Small intestine (tissue), 7 donors: ENCODE results near the gene OTOA. TPM values are rescaled to one million over a fixed set of nuclear protein-coding genes. Genes with fewer than 3 reads are reported as not detected.
A peak's percentile ranks its signal among the peaks of the same experiment; 100 is the strongest.
"Not testable (repeated sequence)": the region's sequence is repeated elsewhere in the genome, so short reads cannot be mapped to it uniquely, and the experiment has no call there.

Source experiments
- DNase-seq, 2 donors: peaks; one replicate each; pipeline versions ENCODE4 v3.0.0 to v3.0.0-alpha.2; 2013
- FAIRE-seq: peaks from 2 replicates; lab custom pipeline; 2012; peaks lifted over from hg19 to GRCh38; lab: Jason Lieb, UNC
- H3K27ac ChIP-seq, 3 donors: one replicate each; pipeline ENCODE4 v1.5.1; 2013; ENCODE audit warnings: low read length in 2 of 3, mild to moderate bottlenecking in 2 of 3, control low read depth in 1 of 3, inconsistent platforms in 1 of 3, low read depth in 1 of 3, moderate library complexity in 1 of 3
- H3K27me3 ChIP-seq, 3 donors: one replicate each; pipeline ENCODE4 v1.6.1; 2013; ENCODE audit warnings: low read length in 3 of 3, inconsistent platforms in 1 of 3; ENCODE audit not compliant: control insufficient read depth in 3 of 3, insufficient read depth in 3 of 3
- H3K36me3 ChIP-seq, 3 donors: one replicate each; pipeline ENCODE4 v1.6.1; 2013; ENCODE audit warnings: low read length in 3 of 3, inconsistent platforms in 1 of 3, low read depth in 1 of 3, mild to moderate bottlenecking in 1 of 3, moderate library complexity in 1 of 3; ENCODE audit not compliant: control insufficient read depth in 3 of 3, insufficient read depth in 2 of 3
- H3K4me1 ChIP-seq, 3 donors: one replicate each; pipeline ENCODE4 v1.6.1; 2013; ENCODE audit warnings: low read length in 2 of 3, inconsistent platforms in 1 of 3, low read depth in 1 of 3, mild to moderate bottlenecking in 1 of 3, moderate library complexity in 1 of 3; ENCODE audit not compliant: control insufficient read depth in 3 of 3, insufficient read depth in 2 of 3
- H3K4me3 ChIP-seq, 3 donors: one replicate each; pipeline ENCODE4 v1.5.1; 2013; ENCODE audit warnings: low read length in 3 of 3, control low read depth in 1 of 3, inconsistent platforms in 1 of 3, low read depth in 1 of 3, mild to moderate bottlenecking in 1 of 3, moderate library complexity in 1 of 3
- H3K9me3 ChIP-seq, 2 donors: one replicate each; pipeline ENCODE4 v1.6.1; 2013; ENCODE audit warnings: low read depth in 1 of 2, low read length in 1 of 2; ENCODE audit not compliant: control insufficient read depth in 2 of 2, insufficient read depth in 1 of 2
- WGBS, 3 donors: extraction: QIAGEN DNeasy Blood & Tissue Kit; methylation state at CpG; one replicate each; pipeline ENCODE4 v1.1.7; 2013; 5-methylcytosine and 5-hydroxymethylcytosine counted together
- polyA plus RNA-seq, 4 donors: library from polyadenylated mRNA; stranded (reverse) in 3 of 4; unstranded in 1 of 4; fragments of 200-250 nt in 3 of 4; fragments of 120-200 nt in 1 of 4; gene quantifications; one replicate each; pipeline versions ENCODE4 v1.2.1 to v1.2.3, GENCODE V29; 2013
- donor health status: healthy with polysubstance abuse.
- donor health status: control.
- donor health status: control.
- donor health status: Bipolar disorder and iron deficiency.
- donor health status: healthy.

The OTOA gene
- polyA plus RNA-seq, 4 donors: 0.03 to 0.27 (median 0.09) TPM; not detected in 1

DNA sequence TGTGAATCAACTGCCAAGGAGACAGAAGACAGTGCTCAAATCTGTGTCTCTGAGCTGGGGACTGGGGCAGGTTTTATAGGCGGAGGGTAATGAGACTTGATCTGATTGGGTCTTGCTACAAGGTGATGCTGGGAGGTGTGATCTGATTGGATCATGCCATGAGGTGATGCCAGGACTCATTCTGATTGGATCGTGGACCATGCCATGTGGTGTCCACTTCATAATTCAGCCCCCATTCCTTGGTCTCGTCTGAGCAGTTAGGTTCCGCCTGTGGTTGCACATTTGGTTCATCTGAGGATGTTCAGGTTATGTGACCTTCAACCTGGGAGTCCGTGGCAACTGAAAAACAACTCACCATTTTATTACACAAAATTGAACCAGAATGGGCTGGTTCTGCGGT is 41.0 kb downstream of the OTOA start:
- WGBS, 3 donors: 65 to 79% (median 69%) methylated on average over 6 of the region's 6 CpGs
- no peak for FAIRE-seq
- H3K4me1 ChIP-seq: no peaks in the 10 kb centered on the region

GRCh38 chr16:21708533-21709115 is 44.9 kb downstream of the OTOA start:
- peak; percentile 73 to 74 for DNase-seq

More for the DNA sequence above, 41.0 kb downstream of the OTOA start:
- no peak for DNase-seq
- Histone ChIP-seq H3K27ac (no peak overlapping the region), H3K9me3 (peaks cover 0 to 5% of the 10 kb centered on the region in 2 donors), H3K27me3 (no peaks in the 10 kb centered on the region), H3K36me3 (no peaks in the 10 kb centered on the region), H3K4me3 (no peak overlapping the region)

GRCh38 chr16:21710938-21711337 is 47.2 kb downstream of the OTOA start:
- no peak for FAIRE-seq
- no peaks in the 10 kb centered on the region for H3K36me3 ChIP-seq

More at GRCh38 chr16:21708533-21709115, 44.9 kb downstream of the OTOA start:
- Histone ChIP-seq H3K4me3 (no peak overlapping the region), H3K27me3 (no peaks in the 10 kb centered on the region), H3K4me1 (no peaks in the 10 kb centered on the region), H3K27ac (no peak overlapping the region), H3K9me3 (no peaks in the 10 kb centered on the region), H3K36me3 (no peaks in the 10 kb centered on the region)
- 2 to 6% (median 3%) methylated on average over 10 of the region's 10 CpGs for WGBS, 3 donors
- FAIRE-seq: no peak

GRCh38 chr16:21713549-21714368 is 50.0 kb downstream of the OTOA start:
- FAIRE-seq: no peak
- WGBS, 3 donors: 74 to 80% (median 76%) methylated on average over 5 of the region's 5 CpGs

More at GRCh38 chr16:21710938-21711337, 47.2 kb downstream of the OTOA start:
- DNase-seq: no peak
- Histone ChIP-seq H3K4me1 (no peaks in the 10 kb centered on the region), H3K27ac (no peak overlapping the region), H3K9me3 (no peaks in the 10 kb centered on the region), H3K27me3 (no peaks in the 10 kb centered on the region), H3K4me3 (no peak overlapping the region)
- 71 to 81% (median 78%) methylated on average over 4 of the region's 4 CpGs for WGBS, 3 donors

GRCh38 chr16:21714369-21714618 is 50.5 kb downstream of the OTOA start:
- not testable (repeated sequence) for H3K9me3 ChIP-seq, DNase-seq, H3K36me3 ChIP-seq, H3K27ac ChIP-seq, H3K4me3 ChIP-seq, H3K27me3 ChIP-seq, H3K4me1 ChIP-seq, FAIRE-seq

More at GRCh38 chr16:21713549-21714368, 50.0 kb downstream of the OTOA start:
- DNase-seq: no peak
- Histone ChIP-seq H3K27ac (no peak overlapping the region), H3K9me3 (no peaks in the 10 kb centered on the region), H3K36me3 (no peaks in the 10 kb centered on the region), H3K4me1 (no peaks in the 10 kb centered on the region), H3K27me3 (no peaks in the 10 kb centered on the region), H3K4me3 (no peak overlapping the region)

DNA sequence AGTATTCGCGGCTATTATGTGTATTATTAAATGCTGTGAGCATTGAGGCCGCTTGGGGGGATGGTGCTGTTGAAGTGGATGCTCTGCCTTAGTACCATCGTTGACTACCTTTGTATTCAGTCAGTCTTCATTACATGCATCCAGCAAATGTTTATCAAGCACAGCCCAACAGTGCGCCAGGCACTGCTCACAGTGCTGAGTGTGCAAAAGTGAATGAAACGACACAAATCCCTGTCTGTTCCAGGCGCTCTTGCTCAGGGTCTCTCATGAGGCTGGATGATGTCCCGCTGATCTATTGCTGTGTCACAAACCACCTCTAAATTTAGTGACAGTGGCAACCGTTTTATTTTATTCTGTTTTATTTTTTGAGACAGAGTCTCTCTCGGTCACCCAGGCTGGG is 53.8 kb downstream of the OTOA start:
- H3K9me3 ChIP-seq: no peaks in the 10 kb centered on the region
- H3K27ac ChIP-seq: no peak overlapping the region
- FAIRE-seq: no peak
- H3K4me3 ChIP-seq: no peak overlapping the region
- H3K27me3 ChIP-seq: no peaks in the 10 kb centered on the region
- no peaks in the 10 kb centered on the region for H3K4me1 ChIP-seq
- DNase-seq: no peak
- no peaks in the 10 kb centered on the region for H3K36me3 ChIP-seq
- WGBS, 3 donors: 73 to 78% (median 74%) methylated on average over 10 of the region's 10 CpGs

DNA sequence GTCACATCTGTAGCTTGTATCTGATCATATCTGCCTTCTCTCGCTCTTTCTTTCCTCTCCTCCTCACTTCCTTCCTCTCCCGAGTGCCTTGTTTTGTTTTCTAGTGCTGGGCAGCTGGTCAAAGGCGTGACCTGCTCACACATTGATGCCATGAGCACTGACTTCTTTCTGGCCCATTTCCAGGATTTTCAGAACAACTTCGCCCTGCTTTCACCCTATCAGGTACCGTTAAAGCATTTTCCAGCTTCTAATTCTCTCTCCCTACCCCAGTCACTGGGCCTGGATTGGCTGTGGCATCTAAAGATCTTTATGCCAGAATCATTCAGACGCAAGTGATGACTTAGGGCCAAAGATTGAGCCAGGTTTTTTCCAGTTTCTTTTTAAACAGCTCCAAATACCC is 55.5 kb downstream of the OTOA start:
- H3K27me3 ChIP-seq: no peaks in the 10 kb centered on the region
- H3K9me3 ChIP-seq: no peaks in the 10 kb centered on the region
- no peak for DNase-seq
- no peaks in the 10 kb centered on the region for H3K4me1 ChIP-seq
- no peak overlapping the region for H3K4me3 ChIP-seq
- H3K36me3 ChIP-seq: no peaks in the 10 kb centered on the region
- FAIRE-seq: no peak
- H3K27ac ChIP-seq: no peak overlapping the region
- 55 to 67% (median 56%) methylated on average over 6 of the region's 6 CpGs for WGBS, 3 donors

DNA sequence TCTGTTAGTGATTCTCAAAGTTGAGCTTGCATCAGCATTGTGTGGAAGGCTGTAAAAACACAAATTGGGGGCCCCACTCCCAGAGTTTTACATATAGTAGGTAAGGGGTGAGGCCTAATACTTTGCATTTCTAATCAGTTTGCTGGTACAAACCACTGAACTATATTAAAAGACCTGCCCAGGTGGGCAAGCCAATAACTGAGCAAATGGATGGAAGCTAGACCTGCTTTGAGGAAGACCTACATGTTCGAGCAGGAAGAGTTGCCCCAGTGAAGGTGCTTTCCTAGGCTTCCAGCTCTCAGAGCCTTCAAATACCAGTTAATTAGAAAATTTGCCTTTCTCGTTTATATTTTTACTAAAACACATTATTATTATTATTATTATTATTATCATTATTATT is 56.8 kb downstream of the OTOA start:
- Histone ChIP-seq H3K27me3 (no peaks in the 10 kb centered on the region), H3K36me3 (no peaks in the 10 kb centered on the region), H3K4me3 (no peak overlapping the region), H3K9me3 (no peaks in the 10 kb centered on the region), H3K4me1 (no peaks in the 10 kb centered on the region), H3K27ac (no peak overlapping the region)
- FAIRE-seq (no peak), DNase-seq (no peak)
- 86 to 92% (median 92%) methylated on average over 2 of the region's 2 CpGs for WGBS, 3 donors
